ENCODE data around the gene SORT1.
"Not testable (repeated sequence)": the region's sequence is repeated elsewhere in the genome, so short reads cannot be mapped to it uniquely, and the experiment has no call there.

The SORT1 gene
- 0 to 0.63 reads per million in 2 donors for total RNA-seq

DNA sequence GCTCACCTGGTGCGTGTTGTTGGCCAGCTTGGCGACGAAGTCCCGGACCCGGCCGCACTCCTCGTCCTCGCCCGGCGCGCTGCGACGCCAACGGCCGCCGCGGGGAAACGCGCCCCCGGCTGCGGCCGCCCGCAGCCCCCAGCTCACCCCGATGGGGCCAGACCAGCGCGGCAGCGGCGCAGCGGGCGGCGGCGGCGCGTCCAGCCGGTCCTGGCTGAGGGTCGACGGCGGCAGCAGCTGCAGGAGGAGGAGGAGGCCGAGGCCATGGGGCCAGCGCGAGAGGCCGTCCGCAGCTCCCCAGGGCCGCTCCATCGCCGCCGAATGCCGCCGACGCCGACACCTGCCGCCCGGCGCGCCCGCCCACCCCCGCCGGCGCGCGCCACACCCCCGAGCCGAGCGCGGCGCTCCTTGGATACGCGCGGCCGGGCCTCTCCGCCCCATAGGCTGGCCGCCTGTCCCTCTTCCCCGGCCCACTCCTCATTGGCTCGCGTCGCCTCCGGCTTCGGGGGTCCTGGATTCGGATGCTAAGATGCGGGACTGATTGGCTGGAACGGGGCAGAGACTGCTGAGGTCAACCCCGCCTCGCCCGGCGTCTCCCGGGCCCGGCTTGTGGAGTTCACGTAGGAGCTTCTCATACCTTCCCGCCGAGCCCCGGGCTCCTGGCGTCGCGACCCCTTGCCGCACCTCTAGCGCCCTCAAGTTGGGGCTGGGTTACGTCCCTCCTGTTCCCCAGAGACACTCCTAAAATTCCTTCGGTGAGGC lies at the start of gene SORT1:
Gene SORT1 (minus strand): TSS at position 338 of the 762 bp plus-strand sequence. CDS start 26 bp downstream, at position 312.
- peak; percentile 36 for DNase-seq

DNA sequence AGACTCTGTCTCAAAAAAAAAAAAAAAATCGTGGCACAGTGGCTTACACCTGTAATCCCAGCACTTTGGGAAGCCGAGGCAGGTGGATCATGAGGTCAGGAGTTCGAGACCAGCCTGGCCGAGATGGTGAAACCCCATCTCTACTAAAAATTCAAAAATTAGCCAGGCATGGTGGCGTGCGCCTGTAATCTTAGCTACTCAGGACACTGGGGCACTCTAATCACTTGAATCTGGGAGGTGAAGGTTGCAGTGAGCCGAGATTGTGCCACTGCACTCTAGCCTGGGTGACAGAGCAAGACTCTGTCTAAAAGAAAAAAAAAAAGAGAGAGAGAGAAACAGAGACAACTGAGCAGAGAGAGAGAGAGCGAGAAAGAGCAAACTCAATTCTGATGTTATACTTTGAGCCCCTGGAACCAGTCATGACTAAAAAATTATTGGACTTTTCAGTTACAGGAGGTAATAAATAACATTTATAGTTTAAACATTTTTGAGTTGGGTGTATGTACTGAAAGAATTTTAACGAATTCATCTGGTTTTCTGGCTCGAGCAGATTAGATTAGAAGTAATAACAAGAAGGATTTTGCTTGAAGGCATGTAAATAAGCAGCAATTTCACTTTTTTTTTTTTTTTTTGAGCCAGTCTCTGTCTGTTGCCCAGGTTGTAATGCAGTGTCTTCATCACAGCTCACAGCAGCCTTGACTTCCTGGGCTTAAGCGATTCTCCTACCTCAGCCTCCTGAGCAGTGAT lies 48.4 kb upstream of the SORT1 start:
- DNase-seq: not testable (repeated sequence)

GRCh38 chr1:109444346-109444745 lies 46.6 kb upstream of the SORT1 start:
- DNase-seq: no peak

DNA sequence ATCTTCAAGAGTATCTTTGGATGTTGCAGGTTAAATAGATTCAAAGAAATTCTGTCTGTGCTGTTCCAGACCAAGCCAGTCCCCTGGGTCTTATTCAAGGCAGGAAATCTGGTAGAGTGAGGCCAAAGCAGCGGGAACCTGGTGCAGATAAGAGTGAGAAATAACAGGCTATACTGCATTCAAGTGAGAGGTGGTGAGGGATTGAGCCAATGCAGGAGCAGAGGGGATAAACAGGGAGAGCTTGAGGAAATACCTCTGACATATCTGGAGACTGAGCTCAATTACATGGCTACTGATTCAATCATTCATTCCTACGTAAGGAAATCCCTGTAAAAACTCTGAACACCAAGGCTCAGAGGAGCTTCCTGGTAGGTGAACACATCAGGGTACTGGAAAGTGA lies 45.8 kb upstream of the SORT1 start:
- no peak for DNase-seq

- no peak for DNase-seq
These were observed 43.4 kb upstream of the SORT1 start for GRCh38 chr1:109441069-109441468.

DNA sequence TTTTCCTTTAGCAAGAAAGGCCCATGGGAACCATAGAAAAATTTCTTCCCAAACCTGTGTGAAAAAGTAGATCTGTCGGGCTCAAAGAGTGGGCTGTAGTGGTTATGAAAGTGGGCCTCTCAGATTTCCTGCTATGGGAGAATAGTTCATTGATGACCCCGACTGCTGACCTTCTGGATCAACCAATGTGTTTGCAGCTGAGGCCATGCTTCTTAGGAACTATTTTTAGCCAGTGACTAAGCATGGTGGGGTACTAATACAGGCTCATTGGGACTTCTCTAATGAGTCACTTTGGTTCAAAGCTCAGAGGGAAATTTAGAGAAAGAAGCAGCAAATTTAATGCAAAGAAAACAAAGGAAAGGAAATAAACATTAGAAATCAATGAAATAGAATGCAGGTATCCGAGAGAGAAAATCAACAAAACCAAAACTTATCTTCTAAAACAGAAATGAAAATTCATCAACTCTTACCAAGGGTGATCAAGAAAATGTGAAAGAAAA lies 41.1 kb upstream of the SORT1 start:
- no peak for DNase-seq

GRCh38 chr1:109434484-109434883 lies 36.8 kb upstream of the SORT1 start:
- DNase-seq: no peak

DNA sequence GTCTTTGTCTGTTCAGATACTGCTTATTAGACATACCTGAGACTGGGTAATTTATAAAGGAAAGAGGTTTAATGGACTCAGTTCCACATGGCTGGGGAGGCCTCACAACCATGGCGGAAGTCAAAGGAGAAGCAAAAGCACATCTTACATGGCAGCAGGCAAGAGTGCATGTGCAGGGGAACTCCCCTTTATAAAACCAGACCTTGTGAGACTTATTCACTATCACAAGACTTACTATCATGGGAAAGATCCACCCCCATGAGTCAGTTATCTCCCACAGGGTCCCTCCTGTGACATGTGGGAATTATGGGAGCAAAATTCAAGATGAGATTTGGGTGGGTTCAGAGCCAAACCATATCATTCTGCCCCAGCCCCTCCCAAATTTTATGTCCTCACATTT lies 35.6 kb upstream of the SORT1 start:
- no peak for DNase-seq

GRCh38 chr1:109432336-109432735 lies 34.6 kb upstream of the SORT1 start:
- DNase-seq: no peak

- DNase-seq: no peak
These were observed 29.4 kb upstream of the SORT1 start for GRCh38 chr1:109427171-109427467.

DNA sequence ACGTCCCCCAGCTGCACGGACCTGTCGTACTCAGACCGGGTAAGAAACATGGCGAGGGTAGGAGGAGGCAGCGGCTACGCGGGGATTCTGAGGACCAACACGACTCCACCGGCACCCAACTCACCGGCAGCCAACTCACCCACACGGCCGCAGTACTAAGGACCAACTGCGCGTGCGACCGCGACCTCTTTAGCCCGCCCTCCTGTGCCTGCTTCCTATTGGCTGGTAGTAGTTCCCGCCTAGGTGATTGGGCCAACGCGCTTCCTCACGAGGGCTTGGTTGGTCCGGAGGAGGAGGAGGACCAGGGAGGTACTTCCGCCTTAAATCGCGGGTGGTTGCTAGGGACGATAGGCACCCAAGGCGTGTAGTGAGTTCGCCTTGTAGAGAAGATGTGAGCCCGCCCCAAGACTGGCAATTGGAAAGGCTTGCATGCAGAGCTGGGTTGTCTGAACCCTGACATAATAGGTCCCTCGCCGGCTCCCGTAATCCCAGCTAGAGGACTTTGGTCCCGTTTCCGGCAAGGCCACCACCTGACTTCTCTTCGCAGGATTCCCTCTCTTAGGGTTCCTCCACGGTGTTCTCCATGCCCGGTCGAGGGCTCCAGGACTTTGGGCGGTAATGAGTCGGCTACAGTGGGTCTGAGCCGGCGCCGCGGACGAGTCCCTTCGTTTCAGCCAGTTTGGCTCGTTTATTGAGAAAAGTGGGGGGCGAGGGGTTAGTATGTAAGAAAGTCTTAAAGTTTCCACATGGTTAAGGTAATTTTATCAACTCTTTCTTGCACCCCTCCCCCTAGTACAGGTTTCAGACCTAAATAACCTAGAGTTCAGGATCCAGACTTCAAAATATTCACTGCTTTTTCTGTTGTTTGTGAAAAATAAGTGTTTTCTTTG lies 28.8 kb upstream of the SORT1 start, which contains the start of gene PSMA5:
Gene PSMA5 (minus strand): TSS at position 168 of the 890 bp plus-strand sequence. CDS start 118 bp downstream, at position 50.
- peak; percentile 88 for DNase-seq

DNA sequence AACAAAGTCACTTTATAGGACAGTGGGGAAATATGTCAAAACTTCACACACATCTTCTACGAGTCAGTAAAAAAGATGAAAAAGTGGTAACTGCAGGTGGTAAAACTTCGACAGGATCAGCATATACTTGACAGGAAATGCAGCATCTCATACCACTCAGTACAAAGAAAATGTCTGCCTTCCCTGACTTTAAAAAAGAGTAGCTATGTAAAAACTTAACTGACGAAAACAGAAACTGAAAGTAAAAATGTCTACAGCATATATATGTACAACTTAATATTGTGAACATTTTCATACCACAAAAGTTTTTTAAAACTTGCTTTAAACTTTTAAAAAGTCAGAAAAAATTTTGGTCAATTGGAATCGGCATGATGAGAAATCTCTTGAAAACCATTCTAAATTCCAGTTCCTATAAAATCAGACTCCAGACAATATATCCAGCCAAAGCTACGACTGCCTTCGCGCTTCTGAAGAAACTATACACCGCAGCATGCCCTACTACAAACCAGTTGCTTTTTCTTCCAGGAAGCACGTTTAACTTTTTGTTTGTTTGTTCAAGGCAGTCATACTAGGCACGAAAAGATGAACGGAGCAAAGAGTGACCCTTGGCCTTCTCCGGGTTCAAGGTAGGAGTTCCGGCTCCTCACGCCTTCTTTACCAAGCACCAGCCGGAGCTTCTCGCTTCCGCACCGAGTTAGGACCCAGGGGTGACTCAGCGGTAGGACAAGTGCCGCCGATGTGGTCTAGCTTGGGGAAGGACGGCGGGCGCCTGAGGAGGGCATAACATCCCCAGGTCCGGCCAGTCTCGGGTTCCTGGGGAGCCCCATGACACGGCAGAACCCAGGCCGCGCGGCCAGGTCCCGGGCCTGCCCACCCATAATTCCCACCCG lies 27.9 kb upstream of the SORT1 start:
- DNase-seq: no peak

DNA sequence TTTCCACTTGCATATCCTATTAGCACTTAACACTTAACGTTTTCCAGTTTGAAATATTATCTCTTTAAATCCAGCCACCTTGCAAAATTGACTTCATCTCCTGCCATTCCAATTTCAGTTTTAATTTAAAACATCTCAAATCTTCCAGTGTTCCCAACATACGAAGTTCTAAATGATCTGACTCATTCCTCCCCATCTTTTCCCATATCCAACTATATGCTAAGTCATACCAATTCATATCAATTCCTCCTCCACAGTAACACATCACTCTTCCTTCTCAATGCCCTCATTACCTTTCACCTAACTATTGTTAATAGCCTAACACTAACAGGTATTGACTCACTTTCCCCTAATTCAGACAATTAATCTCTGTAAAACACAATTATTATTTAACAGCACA lies 25.8 kb upstream of the SORT1 start:
- DNase-seq: no peak

DNA sequence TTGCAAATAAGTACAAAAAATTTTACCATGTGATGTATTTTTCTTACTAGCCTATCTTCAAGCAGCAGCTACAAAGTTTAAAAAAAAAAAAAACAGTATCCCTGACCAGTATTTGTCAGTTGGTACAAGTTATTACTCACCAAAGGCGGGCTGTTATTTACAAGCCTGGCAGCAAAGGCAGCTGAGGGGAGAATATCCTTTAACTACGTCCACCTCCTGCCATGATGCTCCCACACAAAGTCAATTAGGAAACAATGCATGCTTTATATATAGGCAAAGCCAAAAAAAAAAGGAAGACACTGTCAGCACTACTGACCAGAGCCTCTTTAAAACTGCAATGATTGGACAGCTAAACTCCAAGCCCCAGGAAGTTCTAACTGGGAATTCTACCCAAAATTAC lies 14.8 kb upstream of the SORT1 start:
- DNase-seq: no peak

DNA sequence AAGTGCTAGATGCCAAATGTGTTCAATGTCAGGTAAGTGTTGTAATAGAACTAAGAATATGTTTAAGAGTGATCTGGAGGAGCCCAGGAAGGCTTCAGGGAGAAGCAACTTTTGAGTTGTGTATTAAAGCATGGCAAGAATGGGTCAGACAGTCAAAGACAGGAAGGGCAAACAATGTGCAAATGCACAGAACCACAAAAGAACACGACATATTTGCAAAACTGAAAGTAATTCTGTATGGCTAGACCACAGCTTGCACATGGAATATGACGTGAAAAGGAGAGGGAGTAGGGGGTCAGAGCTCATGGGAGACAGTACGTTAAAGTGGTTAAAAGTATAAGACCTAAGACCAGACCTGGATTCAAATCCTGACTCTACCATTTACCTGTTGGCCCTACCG lies 7.1 kb upstream of the SORT1 start:
- no peak for DNase-seq

DNA sequence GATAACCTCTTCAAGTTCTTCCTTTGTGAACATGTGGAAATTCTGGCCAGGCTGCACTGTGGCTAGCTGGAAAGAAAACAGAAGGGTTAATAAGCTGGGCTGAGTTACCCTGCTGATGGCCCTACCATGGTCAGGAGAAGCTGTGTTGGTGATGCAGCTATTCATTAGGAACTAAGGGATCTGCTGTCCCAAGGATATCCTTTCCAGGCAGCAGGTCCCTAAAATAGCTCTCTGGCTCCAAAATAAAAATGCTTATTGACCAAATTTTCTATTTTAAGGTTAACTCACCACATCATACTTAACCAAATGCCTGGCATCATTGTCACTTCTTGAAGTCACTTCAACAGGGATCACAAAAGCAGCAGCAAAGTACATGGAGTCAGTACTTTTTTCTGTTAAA lies 4.3 kb upstream of the SORT1 start:
- DNase-seq: no peak

DNA sequence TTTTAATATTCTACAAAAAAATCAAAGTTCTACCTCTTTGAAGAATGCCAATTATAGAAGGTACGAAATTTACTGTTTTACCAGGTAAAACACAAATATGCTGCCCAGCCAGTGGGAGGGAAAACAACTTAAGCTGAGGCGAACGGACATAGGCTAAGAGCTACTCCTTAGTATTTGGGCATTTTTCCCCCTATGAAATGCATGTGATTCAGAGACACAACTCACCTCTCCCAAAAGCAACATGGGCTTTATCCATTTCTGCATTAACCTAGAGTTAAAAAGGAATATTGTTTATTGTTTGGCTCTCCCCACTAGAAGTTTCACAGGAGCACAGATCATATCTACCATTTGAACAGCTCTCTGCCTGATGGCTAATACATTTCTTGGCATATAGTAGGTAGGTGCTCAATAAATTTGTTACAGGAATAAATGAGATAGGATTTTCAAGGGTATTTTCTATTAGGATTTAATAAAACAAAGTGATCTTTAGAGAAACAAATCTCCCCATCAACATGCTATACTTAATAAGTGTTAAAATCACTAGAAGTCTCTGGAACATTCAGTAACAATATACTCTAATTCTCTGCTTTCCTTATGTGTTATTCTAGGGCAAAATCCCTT lies 2.4 kb upstream of the SORT1 start:
- DNase-seq: no peak

DNA sequence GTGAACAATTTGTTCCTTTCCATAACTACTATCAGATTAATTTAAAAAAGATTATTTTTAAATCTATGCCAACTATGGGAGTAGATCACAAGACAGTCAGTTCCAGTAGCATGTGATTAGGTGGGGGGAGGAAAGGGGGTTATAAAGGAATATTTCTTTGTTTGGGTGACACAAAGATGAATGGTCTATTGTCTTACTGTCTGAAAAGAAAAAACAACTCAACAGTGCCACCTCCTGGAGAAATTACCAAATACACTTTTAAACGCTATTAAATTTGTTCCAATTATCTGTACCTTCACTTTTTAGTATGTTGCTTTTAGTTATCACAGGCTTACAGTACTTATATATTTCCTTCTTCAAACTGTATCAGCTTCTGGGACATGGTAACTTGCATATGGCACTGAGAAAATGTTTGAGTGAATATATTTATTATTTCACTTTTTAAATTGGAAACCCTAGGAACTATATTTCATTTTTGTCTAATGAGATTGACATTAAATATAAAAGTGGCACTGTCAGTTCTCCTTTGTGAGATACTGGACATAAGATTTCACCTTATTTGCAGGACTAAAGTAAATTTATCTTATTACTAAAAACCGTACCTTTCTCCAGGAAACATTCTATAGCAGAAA lies 1.7 kb upstream of the SORT1 start:
- DNase-seq: no peak

- DNase-seq: no peak
These were observed 866 bp upstream of the SORT1 start for GRCh38 chr1:109398343-109399225.

Measured in T-helper 9 cell (primary cell).